Measurements from ENCODE around the gene TSSK2.

The TSSK2 gene

DNA sequence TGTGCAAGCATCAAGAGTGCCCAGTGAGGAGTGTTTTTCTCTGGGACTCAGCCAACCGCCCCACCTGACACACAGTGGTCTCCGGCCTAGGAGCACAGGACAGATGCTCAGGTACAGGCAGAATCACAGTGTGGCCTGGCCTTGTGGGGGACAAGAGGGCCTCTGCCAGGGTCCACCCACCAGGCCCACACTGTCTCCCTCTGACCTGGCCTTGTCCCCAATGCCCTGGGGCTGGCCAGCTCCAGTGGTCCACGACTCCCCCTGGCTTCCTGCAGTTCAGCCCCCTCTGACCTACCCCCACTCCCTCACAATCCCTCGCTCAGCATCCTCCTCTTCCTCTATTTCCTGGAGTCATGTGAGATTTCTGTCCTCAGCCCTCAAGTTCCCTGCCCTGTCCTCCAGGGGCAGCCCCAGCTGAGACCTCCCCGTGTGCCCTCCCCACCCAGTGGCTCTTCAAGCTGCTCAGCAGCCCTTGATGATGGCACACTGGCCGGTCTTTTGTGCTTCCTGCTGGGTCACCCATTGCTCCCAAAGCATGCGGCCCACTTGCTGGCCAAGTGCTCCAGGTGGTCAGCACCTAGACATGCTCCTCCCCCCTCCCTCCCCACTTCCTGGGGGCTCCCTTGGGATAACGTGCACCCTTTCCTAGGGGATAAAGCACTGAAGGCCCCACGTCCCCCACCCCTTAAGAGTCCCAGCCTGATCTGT is 1.7 kb downstream of the TSSK2 start:
- TF ChIP-seq, protein P1, sequence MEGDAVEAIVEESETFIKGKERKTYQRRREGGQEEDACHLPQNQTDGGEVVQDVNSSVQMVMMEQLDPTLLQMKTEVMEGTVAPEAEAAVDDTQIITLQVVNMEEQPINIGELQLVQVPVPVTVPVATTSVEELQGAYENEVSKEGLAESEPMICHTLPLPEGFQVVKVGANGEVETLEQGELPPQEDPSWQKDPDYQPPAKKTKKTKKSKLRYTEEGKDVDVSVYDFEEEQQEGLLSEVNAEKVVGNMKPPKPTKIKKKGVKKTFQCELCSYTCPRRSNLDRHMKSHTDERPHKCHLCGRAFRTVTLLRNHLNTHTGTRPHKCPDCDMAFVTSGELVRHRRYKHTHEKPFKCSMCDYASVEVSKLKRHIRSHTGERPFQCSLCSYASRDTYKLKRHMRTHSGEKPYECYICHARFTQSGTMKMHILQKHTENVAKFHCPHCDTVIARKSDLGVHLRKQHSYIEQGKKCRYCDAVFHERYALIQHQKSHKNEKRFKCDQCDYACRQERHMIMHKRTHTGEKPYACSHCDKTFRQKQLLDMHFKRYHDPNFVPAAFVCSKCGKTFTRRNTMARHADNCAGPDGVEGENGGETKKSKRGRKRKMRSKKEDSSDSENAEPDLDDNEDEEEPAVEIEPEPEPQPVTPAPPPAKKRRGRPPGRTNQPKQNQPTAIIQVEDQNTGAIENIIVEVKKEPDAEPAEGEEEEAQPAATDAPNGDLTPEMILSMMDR (conservative IDR thresholded peaks at IDR 0.05), result no peak
- H3K27ac ChIP-seq, result no peak overlapping the region

DNA sequence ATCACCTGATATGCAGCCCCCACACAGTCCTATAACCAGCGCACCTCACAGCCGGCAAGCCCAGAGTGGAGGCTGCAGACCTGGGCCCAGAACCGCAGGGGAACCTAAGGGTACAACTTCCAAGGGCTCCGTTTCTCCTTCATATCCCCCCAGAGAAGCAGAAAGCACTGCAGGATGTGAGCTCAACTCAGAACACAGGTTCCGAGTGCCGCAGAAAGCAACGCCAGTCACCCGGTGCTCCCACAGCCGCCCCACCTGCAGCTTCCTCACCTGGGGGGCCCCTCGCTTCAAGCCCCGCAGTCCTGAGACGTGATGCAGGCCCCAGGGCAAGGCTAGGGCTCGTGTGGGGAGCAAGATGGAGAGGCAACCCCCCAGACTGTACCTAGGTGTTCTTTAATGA is 2.5 kb downstream of the TSSK2 start:
- TF ChIP-seq, protein P1 (conservative IDR thresholded peaks at IDR 0.05), result no peak
- H3K27ac ChIP-seq, result no peak overlapping the region

DNA sequence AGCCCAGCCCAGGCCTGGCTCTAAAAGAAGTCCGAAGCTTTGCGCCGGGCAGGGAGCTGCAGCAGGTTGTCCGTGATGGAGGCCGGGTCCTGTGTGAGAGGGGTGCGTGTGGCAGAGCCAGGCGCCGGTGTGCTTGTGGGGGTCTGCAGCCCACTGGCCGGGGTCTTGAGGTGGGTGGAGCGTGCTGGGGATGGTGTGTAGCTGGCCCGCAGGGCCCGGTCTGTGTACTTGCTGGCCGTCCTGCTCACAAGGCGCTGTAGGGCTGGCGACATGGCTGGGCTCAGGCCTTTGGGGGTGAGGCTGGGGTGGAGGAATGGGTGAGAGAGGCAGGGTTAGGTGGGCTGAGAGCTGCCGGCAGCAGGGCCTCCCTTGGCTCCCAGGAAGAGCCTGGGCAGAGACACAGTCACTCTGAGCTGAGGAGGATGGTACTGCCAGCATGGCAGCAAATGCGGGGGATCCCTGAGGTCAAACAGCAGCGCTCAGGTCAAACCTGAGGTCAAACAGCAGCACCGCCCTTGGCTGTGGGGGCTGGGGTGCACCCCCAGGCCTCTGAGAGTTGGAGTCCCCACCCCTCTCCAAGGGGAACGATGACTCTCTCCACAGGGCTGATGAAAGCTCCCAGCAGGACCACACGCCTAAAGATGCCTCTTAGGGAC is 3.2 kb downstream of the TSSK2 start:
- H3K27ac ChIP-seq, result no peak overlapping the region
- TF ChIP-seq, protein P1 (conservative IDR thresholded peaks at IDR 0.05), result no peak

DNA sequence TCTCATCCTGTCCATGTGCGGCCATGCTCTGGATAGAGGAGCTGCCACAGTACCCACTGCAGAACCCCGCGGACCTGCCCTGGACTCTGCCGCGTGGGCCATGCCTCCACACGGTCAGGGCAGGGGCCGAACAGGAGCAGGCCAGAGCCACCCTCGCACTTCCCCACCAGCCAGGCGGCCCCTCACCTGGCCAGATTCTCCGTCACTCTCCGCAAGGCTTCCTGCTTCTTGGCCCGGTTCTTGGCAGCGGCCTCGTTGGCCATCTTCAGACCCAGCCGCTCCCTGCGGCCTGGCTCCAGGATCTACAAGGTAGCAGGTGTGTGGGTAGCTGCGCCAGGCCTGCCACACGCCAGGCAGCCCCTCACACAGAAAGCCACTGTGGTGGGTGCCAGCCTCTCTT is 3.8 kb downstream of the TSSK2 start:
- TF ChIP-seq, protein P1 (conservative IDR thresholded peaks at IDR 0.05), result no peak
- H3K27ac ChIP-seq, result no peak overlapping the region

DNA sequence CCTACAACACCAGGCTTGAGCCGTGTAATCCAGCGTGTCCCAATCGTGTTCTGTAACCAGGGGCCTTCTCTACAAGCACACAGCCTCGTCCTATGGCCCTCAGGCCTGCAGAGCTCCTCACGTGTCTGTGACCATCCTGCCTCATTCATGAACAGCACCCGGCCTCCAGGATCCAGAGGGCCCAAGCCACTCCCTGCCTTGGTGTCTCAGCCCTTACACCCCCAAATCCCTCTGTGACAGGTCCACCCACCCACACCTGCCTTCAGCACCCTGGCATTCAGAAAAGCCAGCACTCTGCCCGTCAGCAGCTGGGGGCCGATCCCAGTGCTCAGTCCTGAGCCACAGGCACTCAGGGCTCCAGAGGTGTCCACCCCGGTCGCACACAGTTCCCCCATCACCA is 5.8 kb downstream of the TSSK2 start:
- TF ChIP-seq, protein P1 (conservative IDR thresholded peaks at IDR 0.05), result no peak

DNA sequence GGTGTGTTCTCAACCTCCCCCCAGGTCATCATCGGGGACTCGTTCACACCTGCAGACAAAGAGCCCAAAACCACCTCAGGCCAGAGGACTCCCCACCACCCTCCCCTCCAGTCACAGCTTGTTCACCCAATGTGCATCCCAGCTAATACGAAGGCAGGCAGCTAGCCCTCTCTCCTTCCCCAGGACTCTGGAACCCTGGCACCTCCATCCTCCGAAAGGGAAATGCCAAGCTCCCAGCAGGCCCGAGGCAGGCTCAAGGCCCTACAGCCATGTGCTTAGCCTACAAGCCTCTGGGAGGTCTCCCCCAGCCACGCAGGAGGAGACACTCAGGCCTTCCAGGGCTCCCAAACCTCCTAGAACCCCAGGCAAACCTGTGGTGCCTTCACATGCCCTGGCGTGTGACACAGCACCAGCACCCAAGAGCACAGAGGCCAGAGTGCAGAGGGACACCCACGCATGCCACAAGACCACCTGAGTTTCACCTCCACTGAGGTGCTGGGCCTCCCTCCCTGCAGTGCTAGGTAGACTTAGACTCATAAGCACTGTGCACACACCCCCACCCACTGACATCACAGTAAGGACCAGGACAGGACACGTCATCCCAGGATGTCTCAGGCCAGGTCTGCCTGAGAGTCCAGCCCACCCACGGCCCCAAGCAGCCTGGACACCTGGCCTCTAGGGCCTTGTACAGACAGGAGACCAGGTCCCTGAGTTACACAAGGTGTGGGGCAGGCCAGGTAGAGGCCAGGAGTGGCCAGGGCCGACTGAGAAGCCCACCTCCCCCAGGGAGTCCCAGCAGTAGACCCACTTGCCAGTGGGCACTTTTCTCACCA is 6.5 kb downstream of the TSSK2 start:
- TF ChIP-seq, protein P1 (conservative IDR thresholded peaks at IDR 0.05), result no peak
- H3K27ac ChIP-seq, result no peak overlapping the region

More for the DNA sequence above, 5.8 kb downstream of the TSSK2 start:
- no peak overlapping the region for H3K27ac ChIP-seq

Data from VCaP (cell line).